Inferior parietal cortex (tissue), 1 donor: Measurements from ENCODE around the gene ZNF12.
"Not testable (repeated sequence)": the region's sequence is repeated elsewhere in the genome, so short reads cannot be mapped to it uniquely, and the experiment has no call there.

Source experiments
- DNase-seq: peaks from one replicate; pipeline ENCODE4 v3.0.0-alpha.2; 2016; ENCODE audit errors: extremely low spot score

Gene ZNF12

GRCh38 chr7:6706666-6707407 lies at the start of gene ZNF12:
Gene ZNF12 (minus strand): TSS chr7:6706947. CDS start chr7:6705173, 1,774 bp downstream.
- DNase-seq = peak; percentile 96

- not testable (repeated sequence) for DNase-seq
These were observed 47.2 kb upstream of the ZNF12 start, which contains the start of gene RSPH10B2 for GRCh38 chr7:6753964-6754363. Gene RSPH10B2 (plus strand): TSS chr7:6754103. CDS start chr7:6757678, 3,575 bp downstream.

GRCh38 chr7:6750173-6750572 lies 43.4 kb upstream of the ZNF12 start:
- not testable (repeated sequence) for DNase-seq

- not testable (repeated sequence) for DNase-seq
These were observed 42.6 kb upstream of the ZNF12 start for GRCh38 chr7:6749335-6749734.

- not testable (repeated sequence) for DNase-seq
These were observed 37.8 kb upstream of the ZNF12 start for GRCh38 chr7:6744410-6745100.

GRCh38 chr7:6738415-6738814 lies 31.7 kb upstream of the ZNF12 start:
- not testable (repeated sequence) for DNase-seq

- no peak for DNase-seq
These were observed 23.5 kb upstream of the ZNF12 start for GRCh38 chr7:6730343-6730633.

- peak; percentile 95 for DNase-seq
These were observed 23.0 kb upstream of the ZNF12 start for GRCh38 chr7:6729492-6730342.

- not testable (repeated sequence) for DNase-seq
These were observed 22.2 kb upstream of the ZNF12 start for GRCh38 chr7:6728893-6729491.

- no peak for DNase-seq
These were observed 20.9 kb upstream of the ZNF12 start for GRCh38 chr7:6727663-6728062.

GRCh38 chr7:6726341-6726740 lies 19.6 kb upstream of the ZNF12 start:
- DNase-seq = not testable (repeated sequence)

GRCh38 chr7:6725003-6725402 lies 18.3 kb upstream of the ZNF12 start:
- DNase-seq = no peak

- DNase-seq = not testable (repeated sequence)
These were observed 17.6 kb upstream of the ZNF12 start for GRCh38 chr7:6724351-6724750.

- no peak for DNase-seq
These were observed 11.4 kb upstream of the ZNF12 start for GRCh38 chr7:6718124-6718523.

GRCh38 chr7:6715898-6716297 lies 9.2 kb upstream of the ZNF12 start:
- not testable (repeated sequence) for DNase-seq

GRCh38 chr7:6714360-6714759 lies 7.6 kb upstream of the ZNF12 start:
- no peak for DNase-seq

GRCh38 chr7:6709808-6710207 lies 3.1 kb upstream of the ZNF12 start:
- no peak for DNase-seq

- DNase-seq = no peak
These were observed 1.6 kb upstream of the ZNF12 start for GRCh38 chr7:6708304-6708703.

- DNase-seq = no peak
These were observed 635 bp downstream of the ZNF12 start for GRCh38 chr7:6705959-6706665.

GRCh38 chr7:6701860-6702259 lies 4.9 kb downstream of the ZNF12 start:
- DNase-seq = no peak

GRCh38 chr7:6700793-6701192 lies 6.0 kb downstream of the ZNF12 start:
- no peak for DNase-seq
